ENCODE measurements around the gene MGP. TPM values are rescaled to one million over a fixed set of nuclear protein-coding genes. Genes with fewer than 3 reads are reported as not detected.

The MGP gene
- total RNA-seq = 3.9 and 6.7 TPM in 2 replicates

GRCh38 chr12:14885718-14886221 is at the start of gene MGP:
TSS of gene MGP (minus strand) at chr12:14885854. CDS start at chr12:14885791, 63 bp downstream.

GRCh38 chr12:14843425-14843887 is 42.2 kb downstream of the MGP start, which contains the start of gene ART4:
TSS of gene ART4 (minus strand) at chr12:14843526. CDS start at chr12:14843113, 413 bp downstream.

Other genes starting within 250 kb of the MGP start
- gene GUCY2C, start 189.3 kb downstream of the MGP start, total RNA-seq = under 0.01 TPM in 1 of 2 replicates, not detected in the other
- gene WBP11, start 82.4 kb downstream of the MGP start, total RNA-seq = 4.5 and 8.0 TPM in 2 replicates
- gene C12orf60, start 82.2 kb downstream of the MGP start, total RNA-seq = 0.79 and 1.2 TPM in 2 replicates
- 0.09 TPM in 1 of 2 replicates, not detected in the other for gene SMCO3, start 71.7 kb downstream of the MGP start, total RNA-seq
- gene ART4, start 42.3 kb downstream of the MGP start, total RNA-seq = not detected in 2 replicates
- not detected in 2 replicates for gene ERP27, start 52.7 kb upstream of the MGP start, total RNA-seq
- 0.47 TPM in 1 of 2 replicates, not detected in the other for gene ARHGDIB, start 75.7 kb upstream of the MGP start, total RNA-seq
- gene PDE6H, start 87.2 kb upstream of the MGP start, total RNA-seq = not detected in 2 replicates

All from bronchial smooth muscle cell (primary cell).